Neuron (in vitro differentiated cells): Measurements from ENCODE around the gene ADK.

ENCODE experiments used
- H2AFZ ChIP-seq: one replicate; pipeline ENCODE4 v1.6.1; 2013; ENCODE audit warnings: low read depth, mild to moderate bottlenecking, inconsistent platforms, low read length, moderate library complexity
- H3K27me3 ChIP-seq: one replicate; pipeline ENCODE4 v1.6.1; 2013; ENCODE audit warnings: low read length; ENCODE audit not compliant: insufficient read depth
- H3K36me3 ChIP-seq: one replicate; pipeline ENCODE4 v1.6.1; 2013; ENCODE audit warnings: low read length; ENCODE audit not compliant: insufficient read depth
- H3K4me1 ChIP-seq: one replicate; pipeline ENCODE4 v1.6.1; 2013; ENCODE audit warnings: low read length; ENCODE audit not compliant: insufficient read depth
- H3K4me3 ChIP-seq: 2 replicates; pipeline ENCODE4 v1.5.1; 2013; ENCODE audit warnings: mild to moderate bottlenecking, low read length, moderate library complexity
- H3K9me3 ChIP-seq: one replicate; pipeline ENCODE4 v1.6.1; 2013; ENCODE audit warnings: low read length

ADK gene

GRCh38 chr10:74598891-74599566 lies 448.0 kb downstream of the ADK start:
- Histone ChIP-seq H3K27me3 (no peaks in the 10 kb centered on the region), H3K9me3 (no peaks in the 10 kb centered on the region), H2AFZ (no peak overlapping the region), H3K4me1 (no peaks in the 10 kb centered on the region), H3K36me3 (no peaks in the 10 kb centered on the region), H3K4me3 (no peak overlapping the region)

- Histone ChIP-seq H3K27me3 (no peaks in the 10 kb centered on the region), H3K36me3 (no peaks in the 10 kb centered on the region), H3K9me3 (no peaks in the 10 kb centered on the region), H3K4me3 (no peak overlapping the region), H2AFZ (no peak overlapping the region), H3K4me1 (no peaks in the 10 kb centered on the region)
Measured at GRCh38 chr10:74599672-74600071, 448.7 kb downstream of the ADK start.

- H2AFZ ChIP-seq = no peak overlapping the region
- no peaks in the 10 kb centered on the region for H3K4me1 ChIP-seq
- no peaks in the 10 kb centered on the region for H3K9me3 ChIP-seq
- H3K27me3 ChIP-seq = no peaks in the 10 kb centered on the region
- H3K4me3 ChIP-seq = no peak overlapping the region
- H3K36me3 ChIP-seq = no peaks in the 10 kb centered on the region
Measured at GRCh38 chr10:74600170-74600569, 449.1 kb downstream of the ADK start.

GRCh38 chr10:74602576-74602975 lies 451.6 kb downstream of the ADK start:
- Histone ChIP-seq H3K36me3 (no peaks in the 10 kb centered on the region), H3K4me1 (no peaks in the 10 kb centered on the region), H3K4me3 (no peak overlapping the region), H3K9me3 (no peaks in the 10 kb centered on the region), H3K27me3 (no peaks in the 10 kb centered on the region), H2AFZ (no peak overlapping the region)

- Histone ChIP-seq H2AFZ (no peak overlapping the region), H3K4me1 (no peaks in the 10 kb centered on the region), H3K36me3 (no peaks in the 10 kb centered on the region)
Measured at GRCh38 chr10:74610299-74610698, 459.3 kb downstream of the ADK start.

GRCh38 chr10:74612195-74612594 lies 461.2 kb downstream of the ADK start:
- no peaks in the 10 kb centered on the region for H3K9me3 ChIP-seq

More at GRCh38 chr10:74610299-74610698, 459.3 kb downstream of the ADK start:
- Histone ChIP-seq H3K9me3 (no peaks in the 10 kb centered on the region), H3K4me3 (no peak overlapping the region), H3K27me3 (no peaks in the 10 kb centered on the region)

GRCh38 chr10:74620626-74621025 lies 469.6 kb downstream of the ADK start:
- Histone ChIP-seq H3K4me1 (no peaks in the 10 kb centered on the region), H3K36me3 (no peaks in the 10 kb centered on the region), H2AFZ (no peak overlapping the region), H3K27me3 (no peaks in the 10 kb centered on the region), H3K4me3 (no peak overlapping the region), H3K9me3 (peaks cover 6% of the 10 kb centered on the region)

More at GRCh38 chr10:74612195-74612594, 461.2 kb downstream of the ADK start:
- no peak overlapping the region for H3K4me3 ChIP-seq
- no peaks in the 10 kb centered on the region for H3K4me1 ChIP-seq
- H3K36me3 ChIP-seq = no peaks in the 10 kb centered on the region
- no peaks in the 10 kb centered on the region for H3K27me3 ChIP-seq
- no peak overlapping the region for H2AFZ ChIP-seq

GRCh38 chr10:74623786-74624185 lies 472.8 kb downstream of the ADK start:
- H3K27me3 ChIP-seq = no peaks in the 10 kb centered on the region
- no peak overlapping the region for H2AFZ ChIP-seq
- no peaks in the 10 kb centered on the region for H3K36me3 ChIP-seq

GRCh38 chr10:74624501-74624900 lies 473.5 kb downstream of the ADK start:
- H3K36me3 ChIP-seq = no peaks in the 10 kb centered on the region
- no peak overlapping the region for H3K4me3 ChIP-seq
- no peaks in the 10 kb centered on the region for H3K4me1 ChIP-seq
- H2AFZ ChIP-seq = no peak overlapping the region
- no peaks in the 10 kb centered on the region for H3K9me3 ChIP-seq
- H3K27me3 ChIP-seq = no peaks in the 10 kb centered on the region

More at GRCh38 chr10:74623786-74624185, 472.8 kb downstream of the ADK start:
- no peak overlapping the region for H3K4me3 ChIP-seq
- no peaks in the 10 kb centered on the region for H3K4me1 ChIP-seq
- peaks cover 1% of the 10 kb centered on the region for H3K9me3 ChIP-seq

GRCh38 chr10:74628136-74628535 lies 477.1 kb downstream of the ADK start:
- no peaks in the 10 kb centered on the region for H3K4me1 ChIP-seq
- no peaks in the 10 kb centered on the region for H3K9me3 ChIP-seq
- no peak overlapping the region for H2AFZ ChIP-seq
- H3K36me3 ChIP-seq = no peaks in the 10 kb centered on the region
- no peaks in the 10 kb centered on the region for H3K27me3 ChIP-seq
- H3K4me3 ChIP-seq = no peak overlapping the region

- Histone ChIP-seq H3K9me3 (peaks cover 11% of the 10 kb centered on the region), H2AFZ (no peak overlapping the region), H3K36me3 (no peaks in the 10 kb centered on the region), H3K4me1 (peaks cover 2% of the 10 kb centered on the region), H3K4me3 (no peak overlapping the region), H3K27me3 (no peaks in the 10 kb centered on the region)
Measured at GRCh38 chr10:74634995-74635536, 484.0 kb downstream of the ADK start.

- no peaks in the 10 kb centered on the region for H3K27me3 ChIP-seq
- H3K4me1 ChIP-seq = peaks cover 8% of the 10 kb centered on the region
- no peak overlapping the region for H3K4me3 ChIP-seq
- H3K9me3 ChIP-seq = peaks cover 11% of the 10 kb centered on the region
- no peak overlapping the region for H2AFZ ChIP-seq
- H3K36me3 ChIP-seq = no peaks in the 10 kb centered on the region
Measured at GRCh38 chr10:74635655-74636054, 484.6 kb downstream of the ADK start.

GRCh38 chr10:74637685-74638084 lies 486.7 kb downstream of the ADK start:
- Histone ChIP-seq H3K4me3 (no peak overlapping the region), H3K27me3 (no peaks in the 10 kb centered on the region), H3K36me3 (no peaks in the 10 kb centered on the region), H3K9me3 (peaks cover 11% of the 10 kb centered on the region), H3K4me1 (peaks cover 11% of the 10 kb centered on the region), H2AFZ (no peak overlapping the region)
